NOMO-1 treated with dmso at 0.1 percent for 144 hours (cell line): ENCODE measurements around the gene PPP1R1C.
A peak's percentile ranks its signal among the peaks of the same experiment; 100 is the strongest.

Experiments
- DNase-seq: peaks from one replicate; lab custom pipeline; 2025; ENCODE audit not compliant: unreplicated experiment; lab: John Stamatoyannopoulos, UW

PPP1R1C gene

GRCh38 chr2:182058056-182058455 lies 72.4 kb downstream of the PPP1R1C start:
- no peak for DNase-seq

GRCh38 chr2:182061739-182062138 lies 76.1 kb downstream of the PPP1R1C start:
- DNase-seq: no peak

GRCh38 chr2:182062329-182062972 lies 76.8 kb downstream of the PPP1R1C start:
- DNase-seq: no peak

GRCh38 chr2:182064019-182064778 lies 78.5 kb downstream of the PPP1R1C start:
- DNase-seq: no peak

DNA sequence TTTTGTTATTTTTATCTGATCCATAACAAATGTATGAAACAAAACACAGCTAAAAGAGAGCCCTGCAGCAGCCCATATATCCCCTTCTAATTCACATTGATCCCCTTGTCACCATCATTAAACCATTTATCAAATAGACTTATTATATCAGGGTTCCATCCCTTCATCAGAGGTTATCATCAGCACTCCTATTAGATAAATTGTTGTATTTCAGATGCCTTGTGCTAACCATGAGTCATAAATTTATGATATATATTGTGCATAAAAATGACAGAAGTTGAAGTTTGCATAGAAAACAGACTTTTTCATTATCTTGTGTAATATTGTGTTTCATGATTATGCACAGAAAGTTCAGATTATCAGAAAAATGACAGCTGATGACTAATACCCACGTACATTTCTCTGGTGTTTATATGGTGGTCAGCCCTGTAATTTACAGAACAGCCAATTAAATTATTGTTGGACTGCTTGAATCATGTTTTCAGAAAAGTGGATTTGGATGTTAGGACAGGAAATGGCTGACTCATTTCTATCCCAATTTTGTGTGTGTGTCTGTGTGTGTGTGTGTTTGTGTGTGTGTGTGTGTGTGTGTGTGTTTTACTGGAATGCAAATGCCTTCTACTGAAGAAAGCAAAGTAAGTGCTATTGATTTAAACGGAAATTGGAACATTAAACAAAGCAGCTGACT lies 80.9 kb downstream of the PPP1R1C start:
- DNase-seq: no peak

DNA sequence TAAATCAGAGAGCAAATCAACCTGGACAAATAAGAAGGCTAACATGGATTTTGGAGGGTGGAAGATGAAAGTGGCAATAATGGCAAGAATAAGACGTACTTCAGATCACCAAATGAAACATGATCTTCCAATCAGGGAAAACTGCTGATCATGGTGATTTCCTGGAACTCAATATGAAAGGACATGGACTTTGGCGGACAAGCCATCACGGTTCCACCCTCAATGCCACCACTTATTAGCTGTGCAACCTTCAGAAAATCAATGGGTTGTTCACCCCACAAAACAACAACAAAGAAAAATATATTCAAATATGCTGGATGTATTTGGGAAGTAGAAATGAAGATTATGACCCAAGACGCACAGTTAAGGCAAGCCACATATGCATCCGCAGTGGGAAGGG lies 81.7 kb downstream of the PPP1R1C start:
- no peak for DNase-seq

GRCh38 chr2:182068811-182069210 lies 83.2 kb downstream of the PPP1R1C start:
- no peak for DNase-seq

DNA sequence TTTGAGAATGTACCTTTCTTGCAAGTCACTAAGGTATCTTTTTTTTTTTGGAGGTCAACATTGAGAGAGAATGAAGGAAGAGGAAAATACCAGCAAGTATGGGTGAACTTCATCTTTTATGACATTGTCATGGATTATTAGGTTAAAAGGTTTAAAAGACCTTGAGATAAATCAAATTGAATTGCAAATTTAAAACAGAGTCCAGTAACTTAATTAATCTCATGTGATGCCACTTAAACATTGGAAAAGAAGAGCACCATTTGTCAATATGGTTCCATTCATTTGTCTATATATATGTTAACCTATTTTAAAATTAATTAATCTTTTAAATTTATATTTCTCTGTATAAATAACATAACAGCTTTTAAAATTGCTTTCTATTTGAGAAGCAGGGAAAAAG lies 83.8 kb downstream of the PPP1R1C start:
- DNase-seq: no peak

DNA sequence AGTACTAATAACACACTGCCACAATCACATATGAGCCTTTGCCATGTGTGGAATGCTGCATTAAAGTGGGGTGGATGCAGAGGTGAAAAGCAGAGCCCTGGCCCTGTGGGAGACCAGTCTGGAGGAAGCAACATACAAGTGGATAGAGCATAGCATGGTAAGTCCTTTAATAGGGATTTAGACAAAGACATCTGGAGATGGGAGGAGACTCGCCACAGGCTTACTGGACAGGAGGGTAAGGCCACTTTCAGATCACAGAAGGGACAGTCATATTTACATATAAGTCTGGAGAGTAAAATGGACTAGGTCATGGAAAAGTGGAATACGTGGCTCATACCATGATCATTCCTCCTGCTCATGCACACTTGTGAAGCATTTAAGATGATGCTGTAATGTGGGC lies 84.3 kb downstream of the PPP1R1C start:
- no peak for DNase-seq

- DNase-seq: no peak
Observed at GRCh38 chr2:182070736-182071135, 85.1 kb downstream of the PPP1R1C start.

GRCh38 chr2:182072861-182073260 lies 87.2 kb downstream of the PPP1R1C start:
- DNase-seq: no peak

- DNase-seq: no peak
Observed at GRCh38 chr2:182073613-182074012, 88.0 kb downstream of the PPP1R1C start.

- DNase-seq: no peak
Observed at GRCh38 chr2:182077023-182077422, 91.4 kb downstream of the PPP1R1C start.

GRCh38 chr2:182077448-182078142 lies 91.9 kb downstream of the PPP1R1C start:
- DNase-seq: no peak

DNA sequence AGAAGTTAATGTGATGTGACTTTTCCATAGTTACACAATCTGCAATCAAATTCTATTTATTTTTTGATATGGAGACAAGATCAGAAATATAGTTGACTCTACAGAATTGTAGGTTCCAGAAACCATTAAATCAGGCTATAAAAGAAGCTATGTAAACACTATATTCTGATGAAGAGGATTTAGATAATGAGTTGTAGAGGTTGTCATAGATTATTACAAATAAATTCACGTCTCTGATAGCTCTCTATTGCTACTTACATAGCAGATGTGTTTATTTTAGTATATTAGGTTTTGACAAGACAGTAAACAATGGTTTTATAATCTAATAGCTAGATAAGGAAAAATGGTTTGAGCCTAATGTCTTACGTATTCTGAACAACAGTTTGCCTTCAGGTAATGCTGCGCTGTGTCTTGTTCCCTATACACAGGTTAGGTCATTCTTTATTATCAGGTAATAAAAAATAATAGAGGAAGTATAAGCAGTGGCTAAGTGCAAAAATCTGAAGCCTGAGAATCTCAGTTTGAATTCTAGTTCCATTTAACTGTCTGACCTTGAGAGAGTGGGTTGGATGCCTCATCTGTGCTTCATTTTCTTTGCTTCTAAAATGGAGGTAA lies 93.4 kb downstream of the PPP1R1C start:
- no peak for DNase-seq

- no peak for DNase-seq
Observed at GRCh38 chr2:182080493-182080892, 94.8 kb downstream of the PPP1R1C start.

GRCh38 chr2:182081602-182082260 lies 96.1 kb downstream of the PPP1R1C start:
- DNase-seq: no peak

GRCh38 chr2:182088681-182089320 lies 103.1 kb downstream of the PPP1R1C start:
- DNase-seq: no peak

DNA sequence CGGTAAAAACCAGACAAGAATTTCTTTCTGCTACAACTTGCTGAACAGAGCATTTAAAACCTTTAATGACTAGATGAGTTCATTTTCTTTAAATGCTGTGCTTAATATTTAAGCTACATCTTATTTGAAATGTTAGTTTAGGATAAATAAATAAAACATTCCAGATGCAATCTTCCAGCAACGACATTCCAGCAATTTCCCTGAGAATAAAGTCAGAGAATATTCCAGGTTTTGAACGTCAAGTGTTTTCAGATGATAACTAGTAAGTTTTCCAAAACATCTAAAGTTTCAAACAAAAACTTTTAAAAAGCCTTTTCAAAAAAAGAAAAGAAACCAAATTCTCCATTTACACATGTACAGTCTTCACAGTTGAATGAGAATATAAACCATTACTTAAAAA lies 104.8 kb downstream of the PPP1R1C start:
- DNase-seq: no peak

- DNase-seq: peak; percentile 27
Observed at GRCh38 chr2:182097571-182098164, 112.0 kb downstream of the PPP1R1C start.
